BJ (cell line): Measurements from ENCODE around the gene TAAR9. TPM values are rescaled to one million over a fixed set of nuclear protein-coding genes. Genes with fewer than 3 reads are reported as not detected.

ENCODE experiments used
- CTCF ChIA-PET: fragments of 350-600 bp; formaldehyde crosslinking; extraction: SDS; loops from one replicate; lab custom pipeline; 2021; ENCODE audit warnings: antibody characterized with exemption, inconsistent platforms; lab: Yijun Ruan, JAX
- POLR2A ChIA-PET: fragments of 300-600 bp; sonication (Branson Sonifier 250); formaldehyde crosslinking; extraction: SDS; loops from one replicate; lab custom pipeline; 2021; ENCODE audit warnings: antibody characterized with exemption; lab: Charles Lee
- DNase-seq: peaks from one replicate; pipeline ENCODE4 v3.0.0-alpha.2; 2011; ENCODE audit warnings: low read depth
- H3K27me3 ChIP-seq: 2 replicates; pipeline ENCODE4 v1.6.0; 2011; ENCODE audit warnings: low read length; ENCODE audit not compliant: control insufficient read depth, insufficient read depth
- H3K36me3 ChIP-seq: 2 replicates; pipeline ENCODE4 v1.5.1; 2011; ENCODE audit warnings: low read length; ENCODE audit not compliant: control insufficient read depth, insufficient read depth
- H3K4me3 ChIP-seq: 2 replicates; pipeline ENCODE4 v1.5.1; 2011; ENCODE audit warnings: low read depth, mild to moderate bottlenecking, control low read depth, low read length
- polyA plus RNA-seq: library from polyadenylated mRNA; depleted of rRNA; stranded (reverse); fragments of >200 nt; gene quantifications from 2 replicates; pipeline ENCODE4 v1.2.3, GENCODE V29; 2011
- TF ChIP-seq, protein P1 (sequence below): IDR thresholded peaks from 2 replicates; pipeline ENCODE4 v1.5.1; 2011; ENCODE audit warnings: low read depth, mild to moderate bottlenecking, control low read depth, inconsistent platforms, low read length, moderate library complexity; ENCODE audit not compliant: insufficient read depth

The TAAR9 gene
- polyA plus RNA-seq, 1 experiment = not detected

DNA sequence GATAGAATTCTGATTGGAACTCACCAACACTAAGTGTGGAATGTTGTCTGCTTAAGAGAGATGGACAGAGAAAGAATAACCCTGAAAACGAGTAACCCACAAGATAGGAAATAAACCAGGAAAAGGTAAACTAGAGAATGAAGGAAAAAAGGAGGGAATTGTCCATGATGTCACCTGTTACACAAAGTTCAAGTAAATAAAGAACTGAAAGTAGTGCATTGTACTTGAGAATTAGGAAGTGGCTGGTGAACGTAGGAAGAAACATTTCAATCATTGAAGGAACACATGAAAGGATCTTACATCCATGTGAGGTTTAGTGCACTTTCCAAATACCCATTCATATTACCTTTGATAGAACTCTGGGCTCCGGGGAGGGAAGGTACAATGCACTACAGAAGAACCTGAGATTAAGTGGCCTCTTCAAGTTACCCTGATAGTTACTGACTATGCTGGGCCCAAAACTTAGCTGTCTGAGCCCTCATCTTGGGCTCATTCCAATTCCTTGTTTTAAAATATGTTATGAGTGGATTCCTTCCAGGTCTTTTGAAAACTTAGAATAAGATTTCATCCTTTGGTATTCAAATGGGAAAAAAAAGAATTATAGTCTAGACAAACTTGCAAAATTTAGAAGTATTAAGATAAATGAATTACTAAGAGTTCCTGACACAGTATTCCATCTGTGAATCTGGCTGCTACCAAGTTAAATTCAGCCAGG, 24.1 kb upstream of the TAAR9 start:
- CTCF ChIA-PET = interaction anchor here (1.0 kb wide), 1 partner anchor 10 kb away, joined by 3 read pairs; no protein-coding TSS in a partner anchor
- TF ChIP-seq, protein P1, sequence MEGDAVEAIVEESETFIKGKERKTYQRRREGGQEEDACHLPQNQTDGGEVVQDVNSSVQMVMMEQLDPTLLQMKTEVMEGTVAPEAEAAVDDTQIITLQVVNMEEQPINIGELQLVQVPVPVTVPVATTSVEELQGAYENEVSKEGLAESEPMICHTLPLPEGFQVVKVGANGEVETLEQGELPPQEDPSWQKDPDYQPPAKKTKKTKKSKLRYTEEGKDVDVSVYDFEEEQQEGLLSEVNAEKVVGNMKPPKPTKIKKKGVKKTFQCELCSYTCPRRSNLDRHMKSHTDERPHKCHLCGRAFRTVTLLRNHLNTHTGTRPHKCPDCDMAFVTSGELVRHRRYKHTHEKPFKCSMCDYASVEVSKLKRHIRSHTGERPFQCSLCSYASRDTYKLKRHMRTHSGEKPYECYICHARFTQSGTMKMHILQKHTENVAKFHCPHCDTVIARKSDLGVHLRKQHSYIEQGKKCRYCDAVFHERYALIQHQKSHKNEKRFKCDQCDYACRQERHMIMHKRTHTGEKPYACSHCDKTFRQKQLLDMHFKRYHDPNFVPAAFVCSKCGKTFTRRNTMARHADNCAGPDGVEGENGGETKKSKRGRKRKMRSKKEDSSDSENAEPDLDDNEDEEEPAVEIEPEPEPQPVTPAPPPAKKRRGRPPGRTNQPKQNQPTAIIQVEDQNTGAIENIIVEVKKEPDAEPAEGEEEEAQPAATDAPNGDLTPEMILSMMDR = no peak
- no peaks in the 10 kb centered on the region for H3K36me3 ChIP-seq
- peaks cover 6% of the 10 kb centered on the region for H3K27me3 ChIP-seq
- POLR2A ChIA-PET = no interaction called here
- no peak for DNase-seq
- no peak overlapping the region; the same call in 1 of the 2 replicates for H3K4me3 ChIP-seq

DNA sequence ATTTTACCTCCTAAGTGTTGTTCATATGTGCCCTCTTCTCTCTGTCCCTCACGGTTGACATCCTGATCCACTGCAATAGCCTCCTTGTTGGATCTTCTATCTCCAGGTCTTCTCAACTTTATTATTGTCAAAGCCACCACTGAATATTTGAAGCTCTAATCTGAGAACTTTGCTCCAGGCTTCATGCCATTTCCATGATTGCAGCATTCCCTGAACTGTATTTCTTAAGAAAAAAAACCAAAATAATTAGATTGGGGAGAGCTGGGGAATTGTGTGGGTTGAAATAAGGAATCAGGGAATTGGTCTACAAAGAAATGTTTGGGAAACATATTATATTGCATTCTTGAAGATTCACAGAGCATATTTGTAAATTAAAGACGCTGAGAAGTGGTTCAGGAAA, 22.7 kb upstream of the TAAR9 start:
- TF ChIP-seq, protein P1 = no peak
- no peak for DNase-seq
- Histone ChIP-seq H3K4me3 (no peak overlapping the region), H3K27me3 (peaks cover 6% of the 10 kb centered on the region), H3K36me3 (no peaks in the 10 kb centered on the region)
- ChIA-PET POLR2A (interaction anchor here (0.7 kb wide), 1 partner anchor 1995 kb away, joined by 3 read pairs; no protein-coding TSS in a partner anchor), CTCF (interaction anchor here (1.2 kb wide), 1 partner anchor 236 kb away, joined by 3 read pairs; no protein-coding TSS in a partner anchor)

DNA sequence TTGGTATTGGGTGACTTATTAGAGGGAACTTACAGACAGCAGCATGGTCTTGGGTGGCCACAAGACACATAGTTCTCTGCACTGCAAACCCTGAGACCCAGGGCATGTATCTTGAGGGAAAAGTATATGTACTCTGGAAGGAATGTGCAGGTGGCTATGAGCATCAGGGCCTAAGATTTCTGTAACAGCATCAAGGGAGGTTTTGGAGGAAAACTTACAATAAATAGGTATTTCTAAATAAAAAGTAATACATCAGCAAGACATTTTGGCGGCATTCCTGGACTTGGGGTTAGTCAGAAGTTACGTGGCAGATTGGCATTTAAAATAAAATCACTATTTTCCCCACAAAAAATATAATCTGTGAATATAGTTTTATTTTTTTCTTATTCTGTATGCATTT, 17.1 kb upstream of the TAAR9 start:
- TF ChIP-seq, protein P1 = no peak
- Histone ChIP-seq H3K27me3 (peaks cover 6% of the 10 kb centered on the region), H3K4me3 (no peak overlapping the region), H3K36me3 (no peaks in the 10 kb centered on the region)
- ChIA-PET CTCF (interaction anchor here (0.6 kb wide), 1 partner anchor 1859 kb away, joined by 3 read pairs; no protein-coding TSS in a partner anchor), POLR2A (no interaction called here)
- DNase-seq = no peak

DNA sequence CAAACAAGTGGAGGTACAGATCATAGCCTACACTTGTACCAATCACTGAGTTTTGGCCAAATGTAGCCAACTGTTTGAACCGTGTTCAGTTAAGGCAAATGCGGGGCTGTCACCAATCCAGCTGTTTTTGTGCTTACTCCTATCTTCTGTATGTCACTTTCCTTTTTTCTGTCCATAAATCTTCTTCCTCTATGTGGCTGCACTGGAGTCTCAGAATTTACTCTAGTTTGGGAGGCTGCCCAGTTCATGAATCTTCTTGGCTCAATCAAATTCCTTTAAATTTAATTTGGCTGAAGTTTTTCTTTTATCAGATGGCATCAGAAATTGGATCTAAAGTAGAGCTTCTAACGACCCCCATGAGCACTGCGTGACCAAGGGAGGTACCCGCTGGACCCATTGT, 13.4 kb upstream of the TAAR9 start:
- no peaks in the 10 kb centered on the region for H3K27me3 ChIP-seq
- DNase-seq = no peak
- TF ChIP-seq, protein P1 = no peak
- ChIA-PET CTCF (interaction anchor here (1.1 to 1.8 kb wide), 2 partner anchors 12 to 19 kb away, joined by 4 read pairs; partner anchors contain the start of gene STX7), POLR2A (no interaction called here)
- no peaks in the 10 kb centered on the region for H3K36me3 ChIP-seq
- H3K4me3 ChIP-seq = no peak overlapping the region

DNA sequence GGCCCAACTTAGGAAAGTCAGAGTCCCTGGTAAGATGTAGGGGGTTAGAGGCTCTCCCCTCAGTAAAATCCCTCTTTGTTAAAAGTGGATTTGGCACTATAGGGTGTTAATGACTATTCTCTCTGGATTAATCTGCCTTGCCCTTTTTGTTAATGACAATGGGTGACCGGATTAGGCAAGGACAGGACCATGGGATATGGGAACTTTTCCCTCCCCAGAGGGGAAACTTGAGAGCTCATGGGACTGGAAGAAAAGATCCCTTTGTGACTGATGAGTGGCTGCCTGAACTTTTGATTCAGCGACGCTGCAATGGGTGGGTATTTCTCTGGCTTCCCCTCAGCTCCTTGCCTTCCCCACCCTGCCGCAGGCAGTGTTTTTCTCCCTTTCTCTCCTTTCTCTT, 12.2 kb upstream of the TAAR9 start:
- DNase-seq = no peak
- Histone ChIP-seq H3K36me3 (no peaks in the 10 kb centered on the region), H3K27me3 (no peaks in the 10 kb centered on the region), H3K4me3 (no peak overlapping the region)
- TF ChIP-seq, protein P1 = no peak
- ChIA-PET CTCF (interaction anchor here (1.1 kb wide), 1 partner anchor 248 kb away, joined by 3 read pairs; no protein-coding TSS in a partner anchor), POLR2A (interaction anchor here (0.7 kb wide), 1 partner anchor 13 kb away, joined by 3 read pairs; the partner anchor contains the start of gene STX7)
